Hypothalamus (tissue), 51 donors: ENCODE measurements around the gene THSD7B.

Experiments used
- DNase-seq, 51 donors: peaks; one replicate each; lab custom pipeline; 2025; lab: John Stamatoyannopoulos, UW

Gene THSD7B

GRCh38 chr2:137187216-137187615 lies 421.9 kb downstream of the THSD7B start:
- DNase-seq: no peak

- DNase-seq: no peak
These were observed 425.3 kb downstream of the THSD7B start for GRCh38 chr2:137190411-137191195.

- no peak for DNase-seq
These were observed 427.3 kb downstream of the THSD7B start for GRCh38 chr2:137192366-137193310.

GRCh38 chr2:137193401-137193800 lies 428.1 kb downstream of the THSD7B start:
- DNase-seq: no peak

GRCh38 chr2:137194111-137194510 lies 428.8 kb downstream of the THSD7B start:
- no peak for DNase-seq

- no peak for DNase-seq
These were observed 434.4 kb downstream of the THSD7B start for GRCh38 chr2:137199751-137200150.

GRCh38 chr2:137202318-137202717 lies 437.0 kb downstream of the THSD7B start:
- no peak for DNase-seq

- no peak for DNase-seq
These were observed 440.0 kb downstream of the THSD7B start for GRCh38 chr2:137205324-137205723.

- no peak for DNase-seq
These were observed 440.7 kb downstream of the THSD7B start for GRCh38 chr2:137206069-137206468.

- DNase-seq: no peak
These were observed 441.7 kb downstream of the THSD7B start for GRCh38 chr2:137207030-137207429.

- no peak for DNase-seq
These were observed 443.1 kb downstream of the THSD7B start for GRCh38 chr2:137208431-137208891.

GRCh38 chr2:137210039-137210438 lies 444.7 kb downstream of the THSD7B start:
- DNase-seq: no peak

- DNase-seq: no peak
These were observed 446.4 kb downstream of the THSD7B start for GRCh38 chr2:137211761-137212160.

GRCh38 chr2:137220438-137220993 lies 455.2 kb downstream of the THSD7B start:
- no peak for DNase-seq

GRCh38 chr2:137221797-137222492 lies 456.6 kb downstream of the THSD7B start:
- DNase-seq: no peak

GRCh38 chr2:137223722-137224121 lies 458.4 kb downstream of the THSD7B start:
- no peak for DNase-seq

GRCh38 chr2:137228566-137228965 lies 463.2 kb downstream of the THSD7B start:
- DNase-seq: no peak

GRCh38 chr2:137229834-137230233 lies 464.5 kb downstream of the THSD7B start:
- no peak for DNase-seq

- no peak for DNase-seq
These were observed 466.3 kb downstream of the THSD7B start for GRCh38 chr2:137231628-137232027.

- no peak for DNase-seq
These were observed 466.7 kb downstream of the THSD7B start for GRCh38 chr2:137232076-137232475.

GRCh38 chr2:137233091-137233490 lies 467.7 kb downstream of the THSD7B start:
- DNase-seq: no peak
